GM19395 (cell line): ENCODE results near the gene TRMT13.
"Not testable (repeated sequence)": the region's sequence is repeated elsewhere in the genome, so short reads cannot be mapped to it uniquely, and the experiment has no call there.

Experiments used
- ATAC-seq: cut with Tn5 transposase; IDR thresholded peaks from one replicate; pipeline ENCODE4 v1.9.1; 2021; ENCODE audit warnings: mild to moderate bottlenecking, moderate library complexity; ENCODE audit not compliant: unreplicated experiment

Gene TRMT13

DNA sequence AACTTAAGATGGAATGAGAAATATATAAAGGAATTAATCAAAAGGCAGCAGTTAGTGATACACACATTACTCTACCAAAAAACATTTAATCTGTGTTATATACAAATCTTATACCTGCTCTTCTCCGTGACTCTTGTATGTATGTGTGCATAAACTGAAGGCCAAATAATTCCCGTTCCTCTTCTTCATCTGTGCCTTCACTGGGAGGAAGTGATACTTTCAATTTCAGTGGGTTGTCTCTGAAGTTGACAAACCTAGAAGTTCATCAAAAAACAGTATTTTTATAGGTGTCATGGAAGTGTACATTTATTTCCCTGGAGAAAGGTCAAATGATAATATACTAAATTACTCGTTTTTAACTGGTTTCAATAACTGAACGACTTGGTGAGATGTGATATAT lies 19.3 kb downstream of the TRMT13 start:
- ATAC-seq, result peak; percentile 94

- no peak for ATAC-seq
Observed at GRCh38 chr1:100162881-100163280, 29.9 kb downstream of the TRMT13 start.

DNA sequence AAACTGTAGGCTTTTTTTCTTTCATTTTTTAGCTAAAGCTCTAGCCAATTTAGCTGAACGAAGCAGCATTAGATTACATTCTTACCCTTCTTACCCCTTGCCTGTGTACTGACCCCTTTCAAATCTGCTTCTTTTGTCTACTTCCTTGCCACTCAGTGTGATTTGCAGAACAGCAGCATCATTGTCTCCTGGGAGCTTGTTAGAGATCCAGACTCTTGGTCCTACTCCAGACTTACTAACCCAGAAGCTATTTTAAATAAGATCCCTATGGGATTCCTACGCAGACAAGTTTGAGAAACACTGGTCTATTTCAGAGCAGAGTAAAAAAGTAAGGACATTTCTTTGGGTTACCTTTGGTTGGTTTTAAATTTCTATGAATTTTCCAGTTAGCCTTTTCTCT lies 31.3 kb downstream of the TRMT13 start:
- no peak for ATAC-seq

DNA sequence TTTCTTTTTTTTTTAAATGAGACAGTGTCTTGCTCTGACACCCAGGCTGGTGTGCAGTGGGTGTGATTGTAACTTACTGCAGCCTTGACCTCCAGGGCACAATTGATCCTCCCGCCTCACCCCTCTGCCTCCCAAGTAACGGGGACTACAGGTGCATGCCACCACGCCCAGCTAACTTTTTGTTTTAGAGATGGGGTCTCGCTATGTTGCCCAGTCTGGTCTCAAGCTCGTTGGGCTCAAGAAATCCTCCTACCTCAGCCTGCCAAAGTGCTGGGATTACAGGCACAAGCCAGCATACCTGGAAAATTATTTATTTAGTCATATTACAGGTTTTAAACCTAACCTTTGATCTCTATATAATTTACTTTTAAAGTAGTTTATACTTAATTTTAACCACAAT lies 31.7 kb downstream of the TRMT13 start:
- ATAC-seq, result no peak

- no peak for ATAC-seq
Observed at GRCh38 chr1:100168051-100168450, 35.1 kb downstream of the TRMT13 start.

GRCh38 chr1:100177295-100178041 lies 44.5 kb downstream of the TRMT13 start:
- no peak for ATAC-seq

DNA sequence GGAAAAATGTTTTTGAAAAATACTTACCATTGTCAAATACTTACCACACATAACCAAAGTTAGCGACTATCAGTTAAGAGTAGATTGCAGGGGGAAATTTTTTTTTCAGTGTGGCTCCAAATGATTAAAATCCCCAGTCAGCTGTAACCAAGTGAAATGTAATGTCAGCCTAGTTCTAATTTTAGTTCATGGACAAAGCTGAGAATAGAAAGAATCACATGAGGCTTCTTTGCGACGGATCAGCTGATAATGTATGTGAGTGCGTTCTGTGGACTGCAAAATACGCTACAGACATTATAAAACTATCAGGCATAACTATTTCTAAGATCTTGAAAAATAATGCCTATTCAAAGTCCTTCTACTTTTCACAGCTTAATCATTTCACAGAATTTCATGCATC lies 45.1 kb downstream of the TRMT13 start, which contains the start of gene LRRC39:
Gene LRRC39 (minus strand): TSS at position 166 of the 400 bp plus-strand sequence. CDS start 9,740 bp downstream, outside the sequence.
- no peak for ATAC-seq

DNA sequence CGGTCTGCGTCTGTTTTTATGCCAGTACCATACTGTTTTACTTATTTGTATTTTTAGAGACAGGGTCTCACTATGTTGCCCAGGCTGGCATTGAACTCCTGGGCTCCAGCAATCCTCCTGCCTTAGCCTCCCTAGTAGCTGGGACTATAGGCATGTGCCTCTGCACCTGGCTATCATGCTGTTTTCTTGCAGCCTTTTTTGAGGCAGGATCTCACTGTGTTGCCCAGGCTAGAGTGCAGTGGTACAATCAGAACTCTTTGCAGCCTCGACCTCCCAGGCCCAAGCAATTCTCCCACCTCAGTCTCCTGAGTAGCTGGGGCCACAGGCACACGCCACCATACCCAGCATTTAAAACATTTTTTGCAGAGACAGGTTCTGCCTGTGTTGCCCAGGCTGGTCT lies 50.4 kb downstream of the TRMT13 start:
- no peak for ATAC-seq

DNA sequence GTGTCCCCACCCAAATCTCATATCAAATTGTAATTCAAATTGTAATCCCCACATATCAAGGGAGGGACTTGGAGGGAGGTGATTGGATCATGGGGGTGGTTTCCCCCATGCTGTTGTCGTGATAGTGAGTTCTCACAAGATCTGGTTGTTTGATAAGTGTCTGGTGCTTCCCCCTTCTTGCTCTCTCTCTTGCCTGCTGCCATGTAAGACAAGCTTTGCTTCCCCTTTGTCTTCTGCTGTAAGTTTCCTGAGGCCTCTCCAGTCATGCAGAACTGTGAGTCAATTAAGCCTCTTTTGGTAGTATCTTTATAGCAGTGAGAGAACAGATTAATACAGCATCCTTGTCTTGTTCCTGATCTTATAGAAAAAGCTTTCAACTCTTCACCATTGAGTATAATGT lies 51.6 kb downstream of the TRMT13 start:
- peak; percentile 81 for ATAC-seq

GRCh38 chr1:100187912-100188311 lies 54.9 kb downstream of the TRMT13 start:
- ATAC-seq, result no peak

DNA sequence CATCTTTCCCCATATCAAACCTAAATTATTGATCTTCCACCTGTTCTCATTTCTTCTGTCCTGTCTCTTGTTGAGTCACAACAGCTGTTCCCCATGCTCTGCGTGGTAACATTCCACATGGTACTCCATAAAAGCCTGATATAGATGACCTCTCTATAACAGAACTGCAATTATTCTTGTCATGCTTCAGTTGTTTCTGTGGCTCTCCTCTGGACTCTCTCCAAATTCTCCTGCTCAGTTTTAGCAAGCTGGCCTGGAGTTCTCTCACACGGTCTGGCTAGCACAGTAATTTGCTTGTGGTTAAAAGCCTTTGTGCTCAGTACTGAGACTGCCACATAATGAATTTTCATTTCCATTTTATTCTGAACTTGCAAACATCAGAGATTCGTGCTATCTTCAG lies 55.7 kb downstream of the TRMT13 start:
- ATAC-seq, result peak; percentile 59

GRCh38 chr1:100198596-100198995 lies 65.6 kb downstream of the TRMT13 start:
- no peak for ATAC-seq

DNA sequence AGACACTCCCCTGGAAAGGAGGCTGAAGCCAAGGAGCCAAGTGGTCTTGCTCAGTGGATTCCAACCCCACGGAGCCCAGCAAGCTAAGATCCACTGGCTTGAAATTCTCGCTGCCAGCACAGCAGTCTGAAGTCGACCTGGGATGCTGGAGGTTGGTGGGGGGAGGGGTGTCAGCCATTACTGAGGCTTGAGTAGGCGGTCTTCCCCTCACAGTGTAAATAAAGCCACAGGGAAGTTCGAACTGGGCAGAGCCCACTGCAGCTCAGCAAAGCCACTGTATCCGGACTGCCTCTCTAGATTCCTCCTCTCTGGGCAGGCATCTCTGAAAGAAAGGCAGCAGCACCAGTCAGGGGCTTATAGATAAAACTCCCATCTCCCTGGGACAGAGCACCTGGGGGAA lies 67.1 kb downstream of the TRMT13 start:
- ATAC-seq, result not testable (repeated sequence)
